ENCODE measurements around the gene TMEM179B.
"Not testable (repeated sequence)": the region's sequence is repeated elsewhere in the genome, so short reads cannot be mapped to it uniquely, and the experiment has no call there.

Gene TMEM179B, protein sequence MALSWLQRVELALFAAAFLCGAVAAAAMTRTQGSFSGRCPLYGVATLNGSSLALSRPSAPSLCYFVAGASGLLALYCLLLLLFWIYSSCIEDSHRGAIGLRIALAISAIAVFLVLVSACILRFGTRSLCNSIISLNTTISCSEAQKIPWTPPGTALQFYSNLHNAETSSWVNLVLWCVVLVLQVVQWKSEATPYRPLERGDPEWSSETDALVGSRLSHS

DNA sequence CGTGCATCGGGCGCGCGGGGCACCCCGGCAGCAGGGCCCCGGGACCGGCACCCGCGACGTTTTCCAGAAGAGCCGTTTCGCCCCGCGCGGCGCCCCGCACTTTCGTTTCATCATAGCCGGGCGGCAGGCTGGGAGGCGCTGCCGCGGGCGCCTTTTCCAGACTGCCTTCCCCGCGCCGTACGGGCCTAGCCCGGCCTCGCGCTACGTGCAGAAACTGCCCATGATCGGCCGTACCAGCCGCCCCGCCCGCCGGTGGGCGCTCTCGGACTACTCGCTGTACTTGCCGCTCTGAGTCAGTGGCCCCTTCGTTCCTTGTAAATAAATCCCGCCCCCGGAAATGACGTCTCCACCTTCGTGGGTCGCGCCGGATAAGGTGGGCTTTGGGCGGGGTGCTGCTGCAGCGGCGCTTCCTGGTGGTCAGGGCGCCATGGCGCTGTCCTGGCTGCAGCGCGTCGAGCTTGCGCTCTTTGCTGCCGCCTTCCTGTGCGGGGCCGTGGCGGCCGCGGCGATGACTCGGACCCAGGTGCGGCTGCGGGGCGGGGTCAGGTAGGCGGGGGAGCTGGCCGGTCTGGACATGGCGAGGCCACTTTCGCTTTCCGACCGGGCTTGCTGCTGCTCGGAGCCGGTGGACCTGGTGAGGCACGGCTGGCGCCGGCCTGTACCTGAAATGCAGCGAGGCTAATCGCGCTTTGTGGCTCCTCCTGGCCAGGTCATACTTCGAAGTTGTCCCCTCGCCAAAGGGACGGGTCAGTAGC lies at the start of gene TMEM179B:
Gene TMEM179B, plus strand, starts transcription at position 398 of the 755 bp plus-strand sequence. Its CDS starts 30 bp downstream, at position 428.
- peak; percentile 99 for DNase-seq

DNA sequence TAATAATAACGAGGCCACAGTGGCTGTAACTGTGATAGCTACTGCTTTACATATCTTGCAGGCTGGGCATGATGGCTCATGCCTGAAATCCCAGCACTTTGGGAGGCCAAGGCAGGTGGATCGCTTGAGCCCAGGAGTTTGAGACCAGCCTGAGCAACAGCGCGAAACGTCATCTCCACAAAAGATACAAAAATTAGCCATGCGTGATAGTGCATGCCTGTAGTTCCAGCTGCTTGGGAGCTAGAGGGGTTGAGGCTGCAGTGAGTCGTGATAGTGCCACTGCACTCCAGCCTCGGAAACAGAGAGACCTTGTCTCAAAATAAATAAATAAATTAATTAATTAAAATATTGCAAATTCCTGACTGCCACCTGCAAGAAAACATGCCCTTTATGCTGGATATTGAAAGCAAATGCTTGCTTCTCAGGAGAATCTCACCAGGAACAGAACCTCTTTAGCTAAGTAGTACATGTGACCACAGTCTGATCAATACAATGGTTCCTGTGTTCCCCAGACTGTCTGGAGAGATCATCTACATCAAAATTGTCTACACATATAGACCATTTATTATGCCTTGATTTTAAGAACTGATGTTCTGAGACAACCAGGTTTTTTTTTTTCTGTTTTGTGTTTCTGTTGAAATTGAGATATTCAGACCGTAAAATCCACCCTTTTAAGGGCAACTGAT lies 39.6 kb upstream of the TMEM179B start:
- no peak for DNase-seq

DNA sequence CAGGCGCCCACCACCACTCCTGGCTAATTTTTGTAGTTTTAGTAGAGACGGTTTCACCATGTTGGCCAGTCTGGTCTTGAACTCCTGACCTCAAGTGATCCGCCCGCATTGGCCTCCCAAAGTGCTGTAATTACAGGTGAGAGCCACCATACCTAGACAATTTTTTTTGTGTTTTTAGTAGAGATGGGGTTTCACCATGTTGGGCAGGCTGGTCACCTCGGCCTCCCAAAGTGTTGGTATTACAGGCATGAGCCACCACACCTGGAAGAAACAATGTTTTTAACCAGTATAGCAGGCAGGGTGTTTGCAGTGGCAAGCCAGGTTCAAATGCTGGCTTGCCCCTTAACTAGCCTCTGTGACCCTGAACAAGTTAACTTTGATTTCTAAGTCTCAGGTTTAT lies 37.3 kb upstream of the TMEM179B start:
- DNase-seq, result not testable (repeated sequence)

DNA sequence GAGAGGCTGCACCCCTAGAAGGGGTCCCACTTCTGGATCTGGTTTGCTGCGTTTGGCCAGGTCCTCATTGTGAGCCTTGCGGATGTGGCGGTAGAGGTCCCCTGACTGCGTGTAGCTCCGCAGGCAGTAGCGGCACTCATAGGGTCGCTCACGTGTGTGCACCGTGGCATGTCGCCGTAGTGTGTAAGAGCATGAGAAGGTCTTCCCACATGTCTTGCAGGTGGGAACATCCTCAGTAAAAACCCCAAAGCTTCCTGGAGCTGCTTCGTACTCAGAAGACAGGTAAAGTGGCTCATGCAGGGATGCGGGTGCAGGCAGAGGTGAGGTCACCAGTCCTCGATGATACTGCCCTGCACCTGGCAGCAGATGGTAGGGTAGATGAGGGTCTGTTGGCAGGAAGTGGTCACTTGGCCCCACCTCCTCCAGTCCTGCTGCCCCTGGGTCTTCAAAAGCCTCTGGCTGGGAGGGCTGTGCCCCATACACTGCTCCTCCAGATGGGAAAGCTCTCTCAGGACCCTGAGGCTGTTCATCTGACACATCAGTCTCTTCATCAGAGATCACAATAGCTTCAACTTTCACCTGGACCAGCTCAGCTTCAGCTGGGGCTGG lies 34.9 kb upstream of the TMEM179B start:
- DNase-seq, result no peak

DNA sequence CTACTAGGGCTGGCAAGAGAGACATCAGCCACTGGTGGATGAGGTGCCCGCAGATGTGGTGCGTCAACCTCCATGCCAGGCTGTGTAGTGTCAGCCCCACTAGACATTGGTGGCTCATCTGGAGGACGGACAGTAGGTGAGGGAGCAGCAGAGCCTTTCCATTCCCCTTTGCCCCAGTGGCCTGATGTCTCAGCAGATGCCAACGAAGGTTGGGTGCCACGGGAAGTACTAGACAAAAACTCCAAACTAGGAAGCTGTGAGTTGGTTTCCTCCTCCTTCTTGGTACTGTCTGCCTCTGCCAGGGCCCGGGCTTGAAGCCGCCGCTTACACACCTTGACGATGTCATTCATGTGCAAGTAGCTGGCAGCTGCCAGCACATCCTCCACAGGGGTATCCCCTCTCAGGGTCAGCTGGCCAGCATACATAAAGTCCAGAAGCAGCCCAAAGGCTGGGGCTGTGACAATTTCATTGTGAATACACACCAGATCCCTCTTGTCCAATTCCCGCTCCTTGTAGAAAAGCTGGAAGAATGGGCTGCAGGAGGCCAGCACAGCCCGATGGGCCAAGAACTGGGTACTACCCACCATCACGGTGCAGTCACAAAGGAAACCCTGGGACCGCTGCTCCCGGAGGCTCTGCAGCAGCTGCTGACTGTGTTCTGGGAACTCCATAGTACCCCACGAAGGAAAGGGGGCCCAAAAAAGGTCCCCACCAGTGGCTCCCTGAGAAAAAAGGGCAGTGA lies 34.0 kb upstream of the TMEM179B start:
- no peak for DNase-seq

DNA sequence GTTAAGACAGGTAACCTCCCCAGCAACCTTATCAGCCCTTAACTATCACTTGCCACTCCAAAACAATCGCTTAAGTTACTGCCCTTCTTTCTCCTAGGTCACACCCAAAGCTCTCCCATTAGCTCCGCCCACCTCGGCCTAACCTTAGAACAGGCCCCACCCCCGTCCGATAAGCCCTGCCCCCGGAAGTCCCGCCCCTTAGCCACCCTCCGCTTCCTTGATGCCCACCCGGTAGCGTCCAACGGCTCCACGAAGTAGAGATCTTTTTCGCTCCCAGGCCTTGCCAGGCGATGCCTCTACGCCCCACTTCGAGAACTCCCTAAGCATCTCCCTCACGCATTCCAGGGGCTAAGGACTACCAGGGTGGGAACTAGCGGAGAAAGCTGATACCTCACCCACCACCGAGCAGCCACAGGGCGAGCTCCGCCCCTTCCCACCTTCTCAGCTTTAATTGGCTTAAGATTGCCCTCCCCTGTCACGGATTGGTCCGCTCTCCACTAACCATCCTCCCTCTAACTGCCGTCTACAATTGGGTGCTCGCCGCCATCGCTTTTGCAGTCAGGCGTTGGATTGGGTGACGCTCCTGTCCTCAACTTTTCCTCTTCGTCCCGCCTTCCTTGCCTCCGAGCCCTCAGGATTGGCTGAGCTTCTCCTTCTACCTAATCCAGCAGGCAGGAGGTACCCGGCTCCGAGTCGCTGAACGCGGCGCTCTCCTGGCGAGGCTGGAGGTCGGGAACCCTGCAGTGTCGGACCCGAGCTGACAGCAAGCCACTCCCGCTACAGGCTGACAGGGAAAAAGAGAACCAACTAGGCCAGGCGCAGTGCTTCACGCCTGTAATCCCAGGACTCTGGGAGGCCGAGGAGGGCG lies 33.2 kb upstream of the TMEM179B start, which contains the start of gene ZBTB3:
Gene ZBTB3, minus strand, starts transcription at position 425 of the 868 bp plus-strand sequence. CDS start 496 bp downstream, outside the sequence.
- DNase-seq, result peak; percentile 99

DNA sequence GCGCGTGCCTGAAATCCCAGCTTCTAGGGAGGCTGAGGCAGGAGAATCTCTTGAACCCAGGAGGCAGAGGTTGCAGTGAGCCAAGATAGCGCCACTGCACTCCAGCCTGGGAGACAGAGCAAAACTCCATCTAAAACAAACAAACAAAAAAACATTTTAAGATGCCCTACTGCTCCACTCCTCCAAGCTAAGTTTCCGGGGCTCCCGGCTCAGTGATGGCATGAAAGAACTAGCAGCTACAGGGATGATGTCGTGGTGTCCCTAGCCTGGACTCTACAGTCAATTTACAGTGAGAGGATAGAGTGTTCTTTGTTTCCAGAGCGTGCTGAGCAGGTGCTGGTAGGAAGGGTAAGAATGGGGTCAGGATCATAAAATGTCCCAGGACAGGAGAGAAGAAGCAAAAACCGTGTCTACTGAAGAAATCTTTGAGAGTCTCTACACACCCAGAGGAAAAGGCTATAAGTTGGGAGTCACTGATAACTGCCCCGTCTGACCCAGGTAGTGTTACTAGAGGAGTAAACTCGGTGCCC lies 32.1 kb upstream of the TMEM179B start:
- DNase-seq, result no peak

DNA sequence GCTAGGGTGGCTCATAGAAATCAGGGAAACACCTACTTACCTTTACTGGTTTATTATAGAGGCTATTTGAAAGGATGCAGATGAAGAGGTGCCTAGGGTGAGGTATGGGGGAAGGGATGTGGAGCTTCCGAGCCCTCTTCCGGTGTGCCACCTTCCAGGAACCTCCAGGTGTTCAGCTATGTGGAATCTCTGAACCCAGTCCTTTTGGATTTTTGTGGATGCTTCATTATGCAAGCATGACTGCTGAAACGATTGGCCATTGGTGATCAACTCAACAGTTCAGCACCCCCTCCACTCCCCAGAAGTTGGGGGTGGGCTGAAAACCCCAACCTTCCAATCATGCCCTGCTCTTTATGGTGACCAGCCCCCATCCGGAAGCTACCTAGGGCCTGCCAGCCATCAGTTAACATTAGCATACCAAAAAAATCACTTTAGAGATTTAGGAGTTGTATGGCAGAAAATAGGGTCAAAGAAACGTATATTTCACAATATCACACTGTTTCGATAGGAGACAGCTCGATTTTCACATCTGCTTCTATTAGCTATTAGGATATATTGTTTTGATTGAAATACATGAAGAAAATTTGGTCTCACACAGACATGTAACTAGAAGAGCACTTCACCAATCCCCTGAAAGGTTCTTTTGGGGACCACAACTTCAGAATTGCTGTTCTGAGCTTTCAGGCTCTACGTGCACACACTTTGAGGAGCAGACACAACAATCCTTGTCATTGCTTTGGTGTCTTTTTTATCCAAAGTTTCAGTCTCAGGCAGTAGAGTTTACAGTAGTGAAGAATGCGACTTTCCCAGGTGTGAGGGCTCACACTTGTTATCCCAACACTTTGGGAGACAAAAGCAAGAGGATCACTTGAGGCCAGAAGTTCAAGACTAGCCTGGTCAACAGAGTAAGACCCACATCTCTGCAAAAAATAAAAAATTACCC lies 29.1 kb upstream of the TMEM179B start:
- DNase-seq, result no peak

DNA sequence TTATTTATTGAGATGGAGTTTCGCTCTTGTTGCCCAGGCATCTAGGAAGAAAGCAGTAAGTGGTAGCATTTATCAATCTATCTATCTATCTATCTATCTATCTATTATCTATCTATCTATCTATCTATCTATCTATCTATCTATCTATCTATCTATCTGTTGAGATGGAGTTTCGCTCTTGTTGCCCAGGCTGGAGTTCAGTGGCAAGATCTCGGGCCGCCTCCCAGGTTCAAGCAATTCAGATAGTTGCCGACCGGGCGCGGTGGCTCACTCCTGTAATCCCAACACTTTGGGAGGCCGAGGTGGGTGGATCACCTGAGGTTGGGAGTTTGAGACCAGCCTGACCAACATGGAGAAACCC lies 26.4 kb upstream of the TMEM179B start:
- not testable (repeated sequence) for DNase-seq

DNA sequence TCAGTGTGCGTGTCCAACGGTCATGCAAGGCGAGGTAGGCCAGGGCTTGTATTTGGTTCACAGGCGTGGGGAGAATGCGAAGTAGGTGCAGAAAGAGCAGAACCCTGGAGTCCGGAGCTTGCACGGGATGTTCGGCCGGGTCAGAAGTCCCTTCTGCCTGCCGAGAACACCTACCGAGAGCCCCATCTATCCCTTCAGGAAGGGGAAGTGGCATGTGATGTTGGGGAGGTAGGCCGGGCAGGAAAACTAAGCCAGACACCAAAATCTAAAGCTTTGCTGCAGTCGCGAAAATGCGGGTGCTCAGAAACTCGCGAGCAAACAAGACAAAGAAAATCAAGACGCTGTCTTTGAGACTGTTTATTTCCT lies 16.4 kb upstream of the TMEM179B start:
- peak; percentile 69 for DNase-seq

DNA sequence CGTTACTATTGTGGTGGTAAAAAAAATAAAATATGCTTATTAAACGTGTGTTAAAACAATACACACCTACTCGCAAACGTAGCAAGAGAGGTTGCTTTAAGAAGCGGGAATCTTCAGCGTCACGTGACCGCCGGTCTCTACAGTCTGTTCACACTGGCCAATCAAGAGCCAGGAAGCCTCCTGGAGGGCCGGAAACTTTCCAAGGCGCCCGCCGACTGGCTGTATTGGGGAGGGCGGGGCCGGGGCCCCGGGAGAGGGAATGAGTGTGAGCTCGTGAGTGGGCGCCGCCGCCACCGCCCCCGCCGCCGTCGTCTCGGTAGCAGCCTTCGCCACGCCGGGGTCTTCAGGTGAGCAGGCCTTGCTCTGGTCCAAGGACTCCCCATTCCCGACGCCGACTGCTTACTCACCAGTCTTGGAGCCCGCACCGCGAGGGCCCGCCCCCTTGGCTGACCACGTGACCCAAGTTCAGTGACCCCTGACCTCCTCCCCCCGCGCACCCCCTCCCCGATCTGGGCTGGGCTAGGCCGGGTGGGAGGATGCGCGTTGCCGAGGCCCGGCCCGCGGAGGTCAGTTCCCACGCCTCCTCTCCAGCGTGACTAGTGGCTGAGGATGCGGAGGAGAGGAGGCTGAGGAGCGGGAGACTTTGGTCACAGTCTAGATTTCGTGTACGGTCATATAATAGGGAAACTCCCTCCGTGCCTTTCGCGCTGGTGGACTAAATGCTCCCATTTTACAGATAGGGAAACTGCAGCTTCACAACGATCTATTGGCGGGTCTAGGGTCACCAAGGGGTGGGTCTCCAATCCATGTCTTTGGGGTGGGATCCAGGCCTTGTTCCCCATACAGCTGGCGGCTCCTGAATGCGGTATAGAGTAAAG lies 15.8 kb upstream of the TMEM179B start, which contains the start of gene TAF6L:
Gene TAF6L, plus strand, starts transcription at position 253 of the 878 bp plus-strand sequence. CDS start 4,388 bp downstream, outside the sequence.
- peak; percentile 97 for DNase-seq

DNA sequence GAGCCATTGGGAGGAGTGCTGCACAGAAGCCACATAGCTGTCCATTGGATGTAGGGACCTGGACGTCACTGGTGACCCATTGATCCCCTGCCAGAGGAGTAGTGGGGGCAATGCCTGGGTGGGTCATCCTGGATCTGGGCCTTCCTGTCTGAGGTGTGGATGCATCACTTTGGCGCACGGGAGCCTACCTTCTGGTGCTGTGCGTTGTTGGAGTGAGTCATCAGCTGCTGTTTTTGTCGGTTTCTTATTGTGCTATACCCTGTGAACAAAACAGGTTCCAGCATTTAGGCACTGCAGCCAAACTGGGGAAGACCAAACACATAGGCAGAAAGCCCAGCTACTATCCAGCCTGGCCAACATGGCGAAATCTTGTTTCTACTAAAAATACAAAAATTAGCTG lies 12.8 kb upstream of the TMEM179B start:
- no peak for DNase-seq

DNA sequence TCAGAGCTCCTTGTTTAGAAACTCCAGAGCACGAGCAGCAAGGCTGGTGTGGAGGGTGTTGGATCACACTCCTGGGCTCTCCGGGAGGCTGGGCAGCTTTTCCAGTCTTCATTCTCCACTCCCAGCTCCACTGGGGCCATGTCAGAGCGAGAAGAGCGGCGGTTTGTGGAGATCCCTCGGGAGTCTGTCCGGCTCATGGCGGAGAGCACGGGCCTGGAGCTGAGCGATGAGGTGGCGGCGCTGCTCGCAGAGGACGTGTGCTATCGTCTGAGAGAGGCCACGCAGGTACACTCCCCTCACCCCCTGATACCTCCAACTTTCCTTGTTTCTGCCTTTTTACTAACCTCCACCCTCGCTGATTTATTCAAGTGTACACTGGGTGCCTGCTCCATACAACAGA lies 11.6 kb upstream of the TMEM179B start:
- DNase-seq, result no peak

DNA sequence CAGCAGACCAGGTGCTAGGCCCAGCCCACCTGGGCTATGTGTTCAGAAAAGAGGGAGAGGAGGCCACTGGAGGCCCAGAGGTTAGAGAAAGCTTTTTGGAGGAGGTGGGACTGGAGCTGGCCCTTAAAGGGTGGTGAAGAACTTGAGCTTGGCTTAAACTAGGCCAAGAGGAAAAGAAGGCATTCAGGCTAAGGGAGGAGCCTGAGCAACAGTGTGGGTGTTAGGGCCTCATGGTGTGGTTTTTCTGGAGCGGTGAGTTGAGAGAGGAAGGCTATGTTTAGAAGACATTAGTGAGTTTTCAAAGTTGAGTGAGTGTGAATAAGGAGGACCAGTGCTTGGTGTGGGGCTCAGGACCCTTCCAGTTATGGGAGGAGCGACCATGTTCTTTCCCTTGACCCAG lies 9.8 kb upstream of the TMEM179B start:
- no peak for DNase-seq

DNA sequence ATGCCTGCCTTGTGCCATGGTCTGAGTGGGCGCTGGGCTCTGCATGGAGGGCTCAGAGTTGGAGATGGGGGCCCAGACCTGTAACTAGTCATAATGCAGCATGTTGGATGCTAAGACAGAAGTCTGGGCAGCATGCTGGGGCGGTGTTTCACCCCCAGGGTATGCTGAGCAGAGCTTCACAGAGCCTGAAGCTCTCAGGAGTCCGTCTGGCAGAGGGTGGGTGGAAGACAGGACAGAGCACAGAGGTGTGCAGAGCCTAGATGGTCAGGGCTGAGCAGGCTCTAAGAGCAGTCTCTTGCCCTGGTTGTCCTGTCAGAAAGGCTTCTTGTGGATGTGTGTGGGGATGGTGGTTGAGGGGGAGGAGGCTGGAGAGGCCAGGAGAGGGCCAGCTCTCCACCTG lies 8.8 kb upstream of the TMEM179B start:
- no peak for DNase-seq

DNA sequence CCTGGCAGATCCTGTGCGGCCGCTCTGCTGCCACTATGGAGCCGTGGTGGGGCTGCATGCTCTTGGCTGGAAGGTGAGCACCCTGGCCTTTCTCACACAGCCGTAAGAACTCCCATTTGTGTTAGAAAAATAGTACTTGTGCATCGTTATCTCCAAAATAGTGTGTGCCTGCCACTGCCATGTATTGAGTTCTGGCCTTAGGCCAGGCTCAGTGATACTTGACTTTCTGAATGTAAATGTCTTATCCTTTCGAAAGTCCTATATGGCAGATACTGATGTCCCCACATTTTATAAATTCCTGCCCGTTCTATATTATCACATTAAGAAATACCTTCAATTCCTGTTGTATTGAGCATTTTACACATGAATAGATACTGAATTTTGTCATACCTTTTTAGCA lies 4.4 kb upstream of the TMEM179B start:
- DNase-seq, result no peak

DNA sequence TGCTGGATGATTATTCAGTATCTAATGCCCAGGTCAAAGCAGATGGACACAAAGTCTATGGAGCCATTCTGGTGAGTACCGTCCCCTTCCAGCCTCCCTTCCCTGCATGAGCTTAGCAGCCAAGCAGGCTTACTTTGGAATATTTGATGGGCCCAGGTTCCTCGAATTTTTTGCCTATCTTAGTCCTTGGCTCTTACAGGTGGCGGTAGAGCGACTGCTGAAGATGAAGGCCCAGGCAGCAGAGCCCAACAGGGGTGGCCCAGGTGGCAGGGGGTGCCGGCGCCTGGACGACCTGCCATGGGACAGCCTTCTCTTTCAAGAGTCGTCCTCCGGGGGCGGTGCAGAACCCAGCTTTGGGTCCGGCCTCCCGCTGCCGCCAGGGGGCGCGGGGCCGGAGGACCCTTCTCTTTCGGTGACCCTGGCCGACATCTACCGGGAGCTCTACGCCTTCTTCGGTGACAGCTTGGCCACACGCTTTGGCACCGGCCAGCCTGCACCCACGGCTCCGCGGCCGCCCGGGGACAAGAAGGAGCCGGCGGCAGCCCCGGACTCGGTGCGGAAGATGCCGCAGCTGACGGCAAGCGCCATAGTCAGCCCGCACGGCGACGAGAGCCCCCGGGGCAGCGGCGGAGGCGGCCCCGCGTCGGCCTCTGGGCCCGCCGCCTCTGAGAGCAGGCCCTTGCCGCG lies 741 bp upstream of the TMEM179B start:
- peak; percentile 83 for DNase-seq

DNA sequence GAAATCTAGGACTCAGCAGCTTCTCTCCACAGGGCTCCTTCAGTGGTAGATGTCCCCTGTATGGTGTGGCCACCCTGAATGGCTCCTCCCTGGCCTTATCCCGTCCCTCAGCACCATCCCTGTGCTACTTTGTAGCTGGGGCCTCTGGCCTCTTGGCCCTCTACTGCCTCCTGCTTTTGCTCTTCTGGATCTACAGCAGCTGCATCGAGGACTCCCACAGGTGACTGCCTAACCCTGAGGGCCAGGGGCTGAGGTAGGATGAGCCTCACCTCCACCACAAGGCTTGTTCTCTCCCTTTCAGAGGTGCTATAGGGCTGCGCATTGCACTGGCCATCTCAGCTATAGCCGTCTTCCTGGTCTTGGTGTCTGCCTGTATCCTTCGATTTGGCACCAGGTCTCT lies 1.8 kb downstream of the TMEM179B start:
- no peak for DNase-seq

DNA sequence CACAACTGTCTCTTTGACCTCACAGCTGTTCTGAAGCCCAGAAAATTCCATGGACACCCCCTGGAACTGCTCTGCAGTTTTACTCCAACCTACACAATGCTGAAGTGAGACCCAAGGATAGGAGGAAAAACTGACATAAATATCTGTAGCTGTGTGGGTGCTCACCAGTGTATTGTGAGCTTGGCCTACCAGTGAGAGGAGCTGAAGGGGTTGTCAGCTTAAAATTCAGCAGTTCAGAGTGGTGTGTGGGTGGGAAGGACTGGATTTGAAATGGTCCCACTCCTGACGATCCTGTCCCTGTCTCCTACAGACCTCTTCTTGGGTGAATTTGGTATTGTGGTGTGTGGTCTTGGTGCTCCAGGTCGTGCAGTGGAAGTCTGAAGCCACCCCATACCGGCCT lies 2.4 kb downstream of the TMEM179B start:
- DNase-seq, result no peak

All from NCI-H146 (cell line).